HPDE6-E6E7 (cell line): ENCODE data around the gene P3H3.
"Not testable (repeated sequence)": the region's sequence is repeated elsewhere in the genome, so short reads cannot be mapped to it uniquely, and the experiment has no call there.

Experiments
- DNase-seq: peaks from one replicate; pipeline ENCODE4 v3.0.0; 2011; ENCODE audit warnings: missing footprints; ENCODE audit errors: extremely low spot score

P3H3 gene

DNA sequence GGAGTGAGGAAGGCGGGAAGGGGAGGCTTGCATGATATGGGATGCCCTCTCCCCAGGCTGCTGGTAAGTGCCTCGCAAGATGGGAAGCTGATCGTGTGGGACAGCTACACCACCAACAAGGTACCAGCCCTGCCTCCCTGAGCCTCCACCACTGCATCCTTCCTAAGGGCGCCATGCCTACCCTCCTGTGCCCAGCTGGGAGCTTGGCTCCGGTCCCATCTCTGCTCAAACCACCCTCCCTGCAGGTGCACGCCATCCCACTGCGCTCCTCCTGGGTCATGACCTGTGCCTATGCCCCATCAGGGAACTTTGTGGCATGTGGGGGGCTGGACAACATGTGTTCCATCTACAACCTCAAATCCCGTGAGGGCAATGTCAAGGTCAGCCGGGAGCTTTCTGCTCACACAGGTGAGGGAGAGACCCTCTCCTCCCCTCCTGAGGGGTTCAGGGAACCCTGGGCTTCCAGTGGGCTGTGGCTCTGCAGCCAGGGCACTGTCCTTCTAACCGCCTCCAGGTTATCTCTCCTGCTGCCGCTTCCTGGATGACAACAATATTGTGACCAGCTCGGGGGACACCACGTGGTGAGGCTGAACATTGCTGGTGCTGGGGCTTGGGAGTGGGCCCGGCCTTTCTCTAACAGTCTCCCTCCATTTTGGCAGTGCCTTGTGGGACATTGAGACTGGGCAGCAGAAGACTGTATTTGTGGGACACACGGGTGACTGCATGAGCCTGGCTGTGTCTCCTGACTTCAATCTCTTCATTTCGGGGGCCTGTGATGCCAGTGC is 15.1 kb downstream of the P3H3 start:
- DNase-seq = no peak

- DNase-seq = no peak
Observed at GRCh38 chr12:6845395-6845794, 17.2 kb downstream of the P3H3 start.

DNA sequence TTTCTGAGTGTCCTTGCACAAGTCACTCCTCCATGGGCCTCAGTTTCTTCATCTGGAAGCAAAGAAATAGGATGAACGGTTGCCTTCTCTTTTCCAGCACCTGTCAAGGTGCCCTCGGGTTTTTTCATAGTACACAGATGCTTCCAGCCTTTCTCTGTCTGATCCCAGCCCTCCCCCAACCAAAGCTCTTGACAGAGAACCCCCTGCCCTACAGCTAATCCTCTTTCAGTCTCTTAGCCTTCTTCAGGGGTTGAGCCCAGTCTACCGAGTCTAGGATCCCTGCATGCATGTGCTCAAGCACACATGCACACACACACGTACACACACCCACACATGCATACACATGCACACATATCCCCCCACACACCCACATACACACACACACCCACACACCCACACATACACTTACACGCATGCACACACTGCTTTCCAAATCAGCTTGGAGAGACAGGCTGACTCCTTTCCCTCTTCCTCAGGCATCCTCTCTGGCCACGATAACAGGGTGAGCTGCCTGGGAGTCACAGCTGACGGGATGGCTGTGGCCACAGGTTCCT is 18.2 kb downstream of the P3H3 start:
- DNase-seq = no peak

- DNase-seq = no peak
Observed at GRCh38 chr12:6847676-6848075, 19.5 kb downstream of the P3H3 start.

DNA sequence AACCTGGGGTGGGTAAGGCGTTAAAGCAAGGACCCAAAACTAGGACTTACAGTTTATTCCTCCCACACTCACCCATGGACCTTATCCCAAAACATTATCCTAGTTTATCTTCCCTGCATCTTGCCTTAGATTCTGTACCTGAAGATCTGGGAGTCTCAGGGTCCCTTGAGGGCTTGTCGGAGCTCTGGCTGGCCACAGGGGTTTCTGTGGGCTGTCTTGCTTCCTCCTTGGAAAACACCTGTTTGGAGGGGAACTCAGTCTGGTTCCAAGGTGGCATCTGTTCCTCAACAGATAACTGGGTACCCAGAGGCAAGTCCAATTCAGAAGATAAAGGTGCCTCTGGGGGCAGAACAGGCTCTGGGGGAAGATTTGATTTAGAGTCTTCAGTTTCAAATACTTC is 21.2 kb downstream of the P3H3 start:
- DNase-seq = no peak

DNA sequence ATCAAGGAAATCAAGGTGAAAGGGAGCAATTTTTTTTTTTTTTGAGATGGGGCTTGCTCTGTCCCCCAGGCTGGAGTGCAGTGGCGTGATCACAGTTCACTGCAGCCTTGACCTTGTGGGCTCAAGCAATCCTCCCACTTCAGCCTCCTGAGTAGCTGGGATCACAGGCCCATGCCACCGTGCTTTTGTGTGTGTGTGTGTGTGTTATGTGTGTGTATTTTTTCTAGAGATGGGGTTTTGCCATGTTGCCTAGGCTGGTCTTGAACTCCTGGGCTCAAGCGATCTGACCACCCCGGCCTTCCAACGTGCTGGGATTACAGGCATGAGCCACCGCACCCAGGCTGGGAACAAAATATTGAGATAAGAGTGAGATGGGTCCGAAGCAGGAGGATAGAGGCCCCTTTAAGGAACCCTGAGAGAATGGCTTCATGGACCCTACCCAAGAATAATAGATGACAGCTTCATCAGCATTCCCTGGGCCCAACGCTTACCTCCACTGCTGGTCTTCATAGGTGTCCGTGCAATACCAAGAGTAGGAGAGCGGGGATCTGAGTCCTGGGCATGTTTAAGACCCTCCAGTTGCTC is 21.9 kb downstream of the P3H3 start:
- DNase-seq = no peak

DNA sequence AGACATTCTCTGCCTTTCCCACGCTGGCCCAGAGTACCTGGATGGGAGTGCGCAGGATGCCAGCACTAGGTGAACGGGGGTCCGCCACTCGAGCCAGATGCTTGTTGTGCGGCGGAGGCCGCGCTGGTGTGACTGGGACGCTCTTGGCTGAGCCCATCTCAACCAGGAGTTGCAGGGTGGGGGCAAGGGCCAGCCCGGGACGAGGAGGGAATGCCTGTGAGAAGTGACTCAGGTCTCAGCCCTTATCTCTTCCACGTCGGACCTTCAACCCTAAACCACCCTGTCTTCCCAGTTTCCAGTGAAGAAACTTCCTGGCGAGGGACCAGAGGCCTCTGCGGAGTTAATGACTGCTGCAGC is 22.6 kb downstream of the P3H3 start:
- DNase-seq = peak; percentile 14

- DNase-seq = peak; percentile 100
Observed at GRCh38 chr12:6851153-6851920, 23.1 kb downstream of the P3H3 start, which contains the start of gene CDCA3. TSS of gene CDCA3 (minus strand) at chr12:6851286. CDS start at chr12:6850952, 334 bp downstream.

- peak; percentile 96 for DNase-seq
Observed at GRCh38 chr12:6851921-6852650, 23.9 kb downstream of the P3H3 start, which contains the start of gene USP5. TSS of gene USP5 (plus strand) at chr12:6852150. CDS start at chr12:6852180, 30 bp downstream.

DNA sequence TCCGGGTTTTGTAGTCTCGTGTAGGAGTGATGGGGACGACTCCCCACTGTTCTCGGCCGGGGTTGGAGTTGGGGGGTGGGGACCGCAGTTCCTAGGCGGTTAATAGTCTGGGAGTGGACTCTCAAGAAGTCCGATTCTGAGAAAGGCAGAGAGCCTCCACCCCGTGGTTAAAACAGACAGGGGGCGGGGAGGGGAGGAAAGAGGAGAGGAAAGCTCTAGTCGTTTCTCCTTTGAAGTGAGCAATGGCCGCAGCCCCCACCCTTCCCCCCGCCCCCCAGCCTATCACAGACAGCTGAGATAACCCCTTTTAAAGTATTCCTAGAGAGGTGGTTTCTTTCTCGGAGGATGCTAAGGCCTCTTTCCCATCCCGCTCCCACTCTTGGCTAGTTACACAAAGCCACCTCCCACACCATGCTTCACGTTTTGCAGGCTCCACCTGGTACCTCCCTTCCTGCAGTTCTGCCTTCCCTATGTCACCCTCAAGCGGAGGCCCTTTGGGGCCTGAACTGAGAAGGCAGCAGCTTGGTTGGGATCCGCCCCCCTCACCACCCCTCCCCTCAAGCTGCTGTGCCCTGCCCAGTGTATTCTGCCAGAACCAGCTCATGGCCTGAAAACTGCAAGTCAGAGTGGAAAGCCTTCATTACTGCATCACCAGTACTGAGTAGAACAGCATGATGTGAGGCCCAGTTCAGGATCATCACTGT is 24.6 kb downstream of the P3H3 start:
- DNase-seq = peak; percentile 62

DNA sequence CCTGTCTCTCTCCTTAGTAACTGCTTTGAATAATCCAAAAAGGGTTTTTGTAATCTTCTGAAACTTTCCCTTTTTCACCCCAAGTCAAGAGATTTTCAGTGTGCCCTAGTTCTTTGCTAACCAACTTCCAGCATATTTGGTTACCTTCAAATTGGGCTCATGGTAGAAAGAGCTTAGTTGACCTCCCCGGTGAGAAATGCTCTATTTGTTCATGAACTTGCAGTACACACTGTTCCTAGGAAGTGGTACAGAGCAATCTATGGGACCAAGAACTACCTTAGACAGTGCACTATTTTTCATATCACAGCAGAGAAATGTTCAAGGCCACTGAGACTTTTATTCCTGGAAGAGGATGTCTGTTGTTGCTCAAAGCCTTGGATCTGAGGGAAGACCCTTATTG is 25.4 kb downstream of the P3H3 start:
- no peak for DNase-seq

DNA sequence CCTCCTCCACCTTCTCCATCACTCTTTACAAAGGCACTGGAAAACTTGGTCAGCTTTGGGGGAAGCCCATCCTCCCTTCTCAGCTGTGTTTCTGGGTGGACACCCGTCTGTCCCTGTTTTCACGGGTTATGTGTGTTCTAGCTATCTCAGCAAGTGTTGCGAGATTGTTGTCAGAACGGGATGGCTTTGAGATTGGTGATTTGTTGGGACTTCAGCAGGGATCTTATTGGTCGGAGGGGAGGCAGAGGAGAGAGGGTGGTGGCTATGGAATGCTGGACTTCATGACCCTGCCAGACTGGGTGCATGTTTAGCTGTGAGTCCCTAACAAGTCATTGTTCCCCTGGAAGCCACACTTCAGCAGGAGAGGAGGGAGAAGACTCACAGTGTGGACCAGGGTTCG is 25.8 kb downstream of the P3H3 start:
- no peak for DNase-seq

DNA sequence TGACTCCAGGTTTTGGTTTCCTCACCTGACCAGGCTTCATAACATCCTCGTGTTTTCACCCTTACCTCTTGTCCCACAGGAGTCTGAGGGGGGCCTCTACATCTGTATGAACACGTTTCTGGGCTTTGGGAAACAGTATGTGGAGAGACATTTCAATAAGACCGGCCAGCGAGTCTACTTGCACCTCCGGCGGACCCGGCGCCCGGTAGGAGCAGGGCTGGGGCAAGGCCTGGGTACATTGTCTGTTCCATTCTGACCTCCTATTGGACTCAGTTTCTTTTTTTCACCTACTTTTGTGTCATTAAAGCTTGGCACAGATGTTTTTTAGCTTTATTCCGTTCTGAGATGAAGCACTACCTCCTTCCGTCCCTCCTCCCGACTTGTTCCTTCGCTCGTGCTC is 27.1 kb downstream of the P3H3 start:
- no peak for DNase-seq

GRCh38 chr12:6858799-6859198 is 30.6 kb downstream of the P3H3 start:
- no peak for DNase-seq

DNA sequence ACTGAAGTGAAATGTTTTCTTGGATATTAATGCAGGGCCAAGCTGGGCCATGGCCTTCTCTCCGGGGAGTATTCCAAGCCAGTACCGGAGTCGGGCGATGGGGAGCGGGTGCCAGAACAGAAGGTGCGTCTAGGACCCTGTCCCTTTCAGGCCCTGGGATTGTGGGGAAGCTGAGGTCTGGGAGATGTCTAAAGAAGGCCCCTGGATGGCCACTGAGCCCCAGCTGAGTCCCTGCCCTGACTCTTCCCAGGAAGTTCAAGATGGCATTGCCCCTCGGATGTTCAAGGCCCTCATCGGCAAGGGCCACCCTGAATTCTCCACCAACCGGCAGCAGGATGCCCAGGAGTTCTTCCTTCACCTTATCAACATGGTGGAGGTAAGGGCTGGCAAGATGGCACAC is 31.9 kb downstream of the P3H3 start:
- no peak for DNase-seq

GRCh38 chr12:6860942-6861341 is 32.7 kb downstream of the P3H3 start:
- DNase-seq = no peak

DNA sequence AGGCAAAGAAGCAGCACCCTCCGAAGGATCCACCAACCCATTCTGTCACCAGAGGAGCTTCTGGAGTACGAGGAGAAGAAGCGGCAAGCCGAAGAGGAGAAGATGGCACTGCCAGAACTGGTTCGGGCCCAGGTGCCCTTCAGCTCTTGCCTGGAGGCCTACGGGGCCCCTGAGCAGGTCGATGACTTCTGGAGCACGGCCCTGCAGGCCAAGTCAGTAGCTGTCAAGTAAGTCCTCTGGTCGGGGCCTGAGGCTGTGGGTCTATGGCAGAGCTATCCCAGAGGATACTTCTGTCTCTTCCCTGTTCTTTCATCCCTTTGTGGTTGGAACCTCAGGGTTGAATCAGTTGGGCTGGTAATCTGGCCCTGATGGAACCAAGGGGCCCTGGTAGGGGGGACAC is 33.2 kb downstream of the P3H3 start:
- DNase-seq = no peak

DNA sequence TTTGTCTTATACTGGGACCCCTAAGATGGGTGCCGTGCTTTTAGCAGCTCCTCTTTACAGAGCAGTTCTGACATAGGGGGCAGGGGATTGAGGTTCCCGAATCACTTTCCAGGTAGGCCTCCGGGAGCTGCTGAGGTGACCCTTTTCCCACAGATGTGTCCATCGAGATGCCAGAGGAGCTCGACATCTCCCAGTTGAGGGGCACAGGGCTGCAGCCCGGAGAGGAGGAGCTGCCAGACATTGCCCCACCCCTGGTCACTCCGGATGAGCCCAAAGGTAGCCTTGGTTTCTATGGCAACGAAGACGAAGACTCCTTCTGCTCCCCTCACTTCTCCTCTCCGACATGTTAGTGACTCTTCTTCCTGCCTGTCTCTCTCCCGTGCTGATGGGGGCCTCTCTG is 34.8 kb downstream of the P3H3 start:
- DNase-seq = no peak

GRCh38 chr12:6863586-6864321 is 35.5 kb downstream of the P3H3 start:
- DNase-seq = no peak

GRCh38 chr12:6865307-6865706 is 37.1 kb downstream of the P3H3 start:
- DNase-seq = not testable (repeated sequence)
